HG03066 (cell line): Measurements from ENCODE around the gene MUC5AC.
"Not testable (repeated sequence)": the region's sequence is repeated elsewhere in the genome, so short reads cannot be mapped to it uniquely, and the experiment has no call there.

ENCODE experiments used
- ATAC-seq: cut with Tn5 transposase; IDR thresholded peaks from one replicate; pipeline ENCODE4 v1.9.1; 2021; ENCODE audit warnings: low read depth; ENCODE audit not compliant: unreplicated experiment

Gene MUC5AC

GRCh38 chr11:1140642-1141490 lies 16.9 kb upstream of the MUC5AC start:
- ATAC-seq = no peak

GRCh38 chr11:1146365-1146764 lies 11.4 kb upstream of the MUC5AC start:
- no peak for ATAC-seq

- no peak for ATAC-seq
These were observed 10.0 kb upstream of the MUC5AC start for GRCh38 chr11:1147792-1148191.

- no peak for ATAC-seq
These were observed 9.0 kb upstream of the MUC5AC start for GRCh38 chr11:1148752-1149180.

GRCh38 chr11:1149545-1149944 lies 8.2 kb upstream of the MUC5AC start:
- ATAC-seq = no peak

- ATAC-seq = no peak
These were observed 7.6 kb upstream of the MUC5AC start for GRCh38 chr11:1150116-1150515.

GRCh38 chr11:1150769-1151365 lies 6.9 kb upstream of the MUC5AC start:
- ATAC-seq = no peak

GRCh38 chr11:1151366-1152315 lies 6.1 kb upstream of the MUC5AC start:
- no peak for ATAC-seq

GRCh38 chr11:1152316-1153104 lies 5.2 kb upstream of the MUC5AC start:
- no peak for ATAC-seq

- ATAC-seq = no peak
These were observed 4.4 kb upstream of the MUC5AC start for GRCh38 chr11:1153105-1153950.

- ATAC-seq = no peak
These were observed 3.7 kb upstream of the MUC5AC start for GRCh38 chr11:1153951-1154493.

- not testable (repeated sequence) for ATAC-seq
These were observed 3.1 kb upstream of the MUC5AC start for GRCh38 chr11:1154656-1155055.

GRCh38 chr11:1155274-1155693 lies 2.5 kb upstream of the MUC5AC start:
- no peak for ATAC-seq

- ATAC-seq = no peak
These were observed 1.0 kb upstream of the MUC5AC start for GRCh38 chr11:1156506-1157340.

- ATAC-seq = no peak
These were observed 460 bp upstream of the MUC5AC start for GRCh38 chr11:1157341-1157644.

- no peak for ATAC-seq
These were observed 1.1 kb downstream of the MUC5AC start for GRCh38 chr11:1158681-1159487.

GRCh38 chr11:1159488-1160220 lies 1.9 kb downstream of the MUC5AC start:
- ATAC-seq = not testable (repeated sequence)
